HG03558 (cell line): Measurements from ENCODE around the gene OTULIN.

Experiments used
- ATAC-seq: cut with Tn5 transposase; IDR thresholded peaks from one replicate; pipeline ENCODE4 v1.9.1; 2021; ENCODE audit warnings: moderate number of reproducible peaks; ENCODE audit not compliant: unreplicated experiment; ENCODE audit errors: extremely low read depth

OTULIN gene

GRCh38 chr5:14667290-14667689 lies 2.8 kb downstream of the OTULIN start:
- ATAC-seq = no peak

- no peak for ATAC-seq
Observed at GRCh38 chr5:14667770-14668169, 3.3 kb downstream of the OTULIN start.

GRCh38 chr5:14668181-14668591 lies 3.7 kb downstream of the OTULIN start:
- no peak for ATAC-seq

DNA sequence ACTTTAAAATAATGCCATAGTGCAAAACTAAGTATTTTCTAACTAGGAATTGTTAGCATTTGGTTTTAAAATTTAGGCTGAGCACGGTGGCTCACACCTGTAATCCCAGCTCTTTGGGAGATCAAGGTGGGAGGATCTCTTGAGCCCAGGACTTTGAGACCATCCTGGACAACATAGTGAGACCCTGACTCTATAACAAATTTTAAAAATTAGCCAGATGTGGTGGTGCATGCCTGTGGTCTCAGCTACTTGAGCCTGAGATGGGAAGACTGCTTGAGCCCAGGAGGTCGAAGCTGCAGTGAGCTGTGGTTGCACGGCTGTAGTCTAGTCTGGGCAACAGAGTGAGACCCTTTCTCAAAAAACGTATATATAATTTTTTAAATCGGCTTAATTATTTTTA lies 4.9 kb downstream of the OTULIN start:
- no peak for ATAC-seq

DNA sequence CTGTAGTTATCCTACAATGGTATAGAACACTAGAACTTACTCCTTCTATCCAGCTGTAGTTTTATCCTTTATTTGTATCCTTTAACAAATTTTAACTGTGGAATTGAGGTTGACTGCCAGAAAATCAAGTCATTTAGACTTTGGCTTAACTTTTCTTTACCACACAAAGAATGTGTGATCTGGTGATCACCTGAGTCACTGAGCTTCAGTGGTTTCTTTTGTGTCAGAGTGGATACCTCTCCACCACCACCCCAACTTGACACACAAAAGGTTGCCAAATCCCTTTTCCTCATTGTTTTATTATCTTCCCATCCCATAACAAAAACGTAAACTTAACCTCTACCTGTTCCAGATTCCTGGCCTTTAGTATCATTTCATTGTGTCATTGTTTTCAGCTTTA lies 5.5 kb downstream of the OTULIN start:
- ATAC-seq = no peak

GRCh38 chr5:14671414-14671813 lies 6.9 kb downstream of the OTULIN start:
- no peak for ATAC-seq

DNA sequence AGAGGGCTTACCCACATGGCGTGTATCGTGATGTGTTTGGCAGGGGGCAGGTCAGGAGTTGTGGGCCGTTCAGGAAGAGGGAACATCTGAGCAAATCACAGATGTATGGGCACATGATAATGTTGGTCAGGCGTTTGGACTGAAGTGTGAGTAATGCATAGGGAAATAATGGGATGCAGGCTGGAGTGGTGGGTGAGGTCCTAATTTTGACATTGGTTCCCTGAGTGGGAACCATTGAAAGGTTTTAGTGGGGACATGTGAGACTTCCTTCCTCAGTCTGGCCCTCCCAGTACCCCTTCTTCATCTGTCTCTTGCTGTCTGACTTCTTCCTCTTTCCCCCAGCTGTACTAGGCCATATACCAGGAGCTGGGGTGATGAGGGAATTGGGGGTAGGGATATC lies 7.6 kb downstream of the OTULIN start:
- ATAC-seq = no peak

GRCh38 chr5:14672484-14673394 lies 8.2 kb downstream of the OTULIN start:
- ATAC-seq = no peak

- no peak for ATAC-seq
Observed at GRCh38 chr5:14673443-14673842, 8.9 kb downstream of the OTULIN start.

- no peak for ATAC-seq
Observed at GRCh38 chr5:14674983-14675854, 10.7 kb downstream of the OTULIN start.

DNA sequence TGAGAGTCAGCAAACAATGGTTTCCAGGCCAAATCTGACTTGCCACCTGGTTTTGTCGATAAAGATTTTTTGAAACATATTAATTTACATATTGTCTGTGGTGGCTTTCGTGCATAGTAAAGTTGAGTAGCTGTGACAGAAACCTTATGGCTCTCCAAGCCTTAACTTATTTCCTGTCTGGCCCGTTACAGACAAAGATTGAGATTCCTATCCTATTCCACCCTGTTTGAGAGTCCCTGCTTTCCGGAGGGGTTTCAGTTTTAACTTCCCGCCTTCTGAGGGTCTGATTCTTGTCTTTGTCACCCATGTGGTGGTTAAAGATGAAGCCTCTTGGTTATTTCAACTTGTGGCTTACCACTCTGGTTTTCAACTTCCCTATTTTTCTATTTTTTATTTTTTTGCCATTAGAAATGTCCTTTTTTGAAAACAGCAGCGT lies 11.4 kb downstream of the OTULIN start:
- peak; percentile 32 for ATAC-seq

- peak; percentile 29 for ATAC-seq
Observed at GRCh38 chr5:14676320-14676719, 11.8 kb downstream of the OTULIN start.

DNA sequence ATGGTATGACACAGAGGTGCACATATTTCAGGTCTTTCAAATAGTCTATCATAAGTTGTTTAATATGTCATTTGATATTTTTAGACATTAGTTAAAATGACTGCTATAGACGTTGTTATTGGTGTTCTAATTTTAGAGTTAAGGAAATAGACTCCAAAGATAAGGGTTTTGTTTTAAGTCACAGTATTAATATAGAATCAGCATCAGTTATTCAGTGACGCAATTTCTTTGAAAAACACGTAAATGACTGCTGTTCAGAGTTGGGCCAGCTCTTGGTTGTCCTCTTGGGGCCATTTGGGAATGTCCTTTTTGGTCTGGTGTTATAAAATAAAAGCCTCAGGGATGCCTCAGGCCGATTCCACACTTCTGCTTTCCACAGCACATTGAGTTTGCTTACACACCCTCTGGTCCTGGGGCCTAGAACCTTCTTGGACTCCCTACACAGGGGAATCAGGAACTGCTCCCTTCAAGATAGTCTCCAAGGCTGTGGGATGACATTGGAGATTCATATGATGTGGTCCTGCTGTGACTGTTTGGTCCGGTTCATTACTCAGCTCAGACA lies 14.3 kb downstream of the OTULIN start:
- ATAC-seq = no peak

DNA sequence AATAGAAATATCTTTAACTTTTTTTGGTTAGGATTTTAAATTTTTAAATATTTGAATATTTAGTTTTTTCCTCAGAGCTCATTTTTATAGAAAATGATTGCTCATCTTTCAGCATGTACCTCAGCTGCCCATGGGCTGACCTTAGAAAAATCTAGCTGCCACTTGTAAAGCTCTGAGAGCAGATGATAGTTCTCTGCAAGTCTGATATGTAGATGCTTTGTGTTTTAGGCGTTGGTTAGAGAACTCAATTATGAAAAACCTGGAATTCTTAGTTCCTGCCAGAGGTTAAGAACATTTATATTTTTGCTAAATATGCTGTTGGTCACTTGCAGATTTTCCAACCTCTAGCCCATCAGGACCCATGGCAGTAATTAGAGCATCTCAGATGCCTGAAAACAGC lies 15.1 kb downstream of the OTULIN start:
- no peak for ATAC-seq

DNA sequence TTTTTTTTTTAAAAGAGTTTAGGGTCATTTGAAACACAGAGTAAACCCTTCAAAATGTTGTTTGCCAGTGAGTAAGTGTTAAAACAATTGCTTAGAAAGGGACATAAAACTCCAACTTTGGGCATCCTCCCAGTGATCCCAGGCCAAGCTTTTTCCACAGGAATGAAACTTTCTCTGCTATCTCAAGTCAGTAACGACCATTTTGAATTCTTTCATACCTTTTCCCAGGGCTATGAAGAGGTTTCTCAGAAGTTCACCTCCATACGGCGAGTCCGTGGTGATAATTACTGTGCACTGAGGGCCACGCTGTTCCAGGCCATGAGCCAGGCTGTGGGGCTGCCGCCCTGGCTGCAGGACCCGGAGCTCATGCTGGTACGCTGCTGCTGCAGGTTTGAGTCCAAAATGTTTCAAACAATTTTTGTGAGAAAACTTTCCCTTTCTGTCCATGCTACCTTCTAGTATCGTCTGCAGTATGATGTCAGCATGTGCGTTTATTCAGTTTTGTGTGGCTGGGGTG lies 16.8 kb downstream of the OTULIN start:
- ATAC-seq = no peak

- no peak for ATAC-seq
Observed at GRCh38 chr5:14683906-14684455, 19.5 kb downstream of the OTULIN start.

DNA sequence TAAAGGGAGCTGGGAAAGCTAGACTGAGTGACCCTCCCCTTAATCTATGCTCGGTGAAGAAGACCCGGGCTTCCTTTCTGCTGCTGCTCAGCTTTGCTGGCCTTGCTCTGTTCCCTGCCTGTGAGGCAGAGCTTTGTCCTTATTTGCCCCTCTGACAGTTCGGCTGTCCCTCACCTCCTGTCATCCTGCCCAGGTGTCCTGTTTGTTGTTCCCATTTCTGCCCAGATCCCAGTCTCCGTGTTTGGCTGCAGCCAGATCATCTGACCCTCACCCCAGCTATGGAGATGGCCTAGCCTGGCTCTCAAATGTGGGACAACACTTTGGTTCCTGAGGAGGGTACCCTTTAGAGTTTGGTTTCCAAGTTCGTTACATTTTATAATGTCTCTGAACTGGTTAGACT lies 20.2 kb downstream of the OTULIN start:
- no peak for ATAC-seq

GRCh38 chr5:14685757-14686156 lies 21.2 kb downstream of the OTULIN start:
- ATAC-seq = peak; percentile 81

GRCh38 chr5:14686517-14686916 lies 22.0 kb downstream of the OTULIN start:
- ATAC-seq = no peak

DNA sequence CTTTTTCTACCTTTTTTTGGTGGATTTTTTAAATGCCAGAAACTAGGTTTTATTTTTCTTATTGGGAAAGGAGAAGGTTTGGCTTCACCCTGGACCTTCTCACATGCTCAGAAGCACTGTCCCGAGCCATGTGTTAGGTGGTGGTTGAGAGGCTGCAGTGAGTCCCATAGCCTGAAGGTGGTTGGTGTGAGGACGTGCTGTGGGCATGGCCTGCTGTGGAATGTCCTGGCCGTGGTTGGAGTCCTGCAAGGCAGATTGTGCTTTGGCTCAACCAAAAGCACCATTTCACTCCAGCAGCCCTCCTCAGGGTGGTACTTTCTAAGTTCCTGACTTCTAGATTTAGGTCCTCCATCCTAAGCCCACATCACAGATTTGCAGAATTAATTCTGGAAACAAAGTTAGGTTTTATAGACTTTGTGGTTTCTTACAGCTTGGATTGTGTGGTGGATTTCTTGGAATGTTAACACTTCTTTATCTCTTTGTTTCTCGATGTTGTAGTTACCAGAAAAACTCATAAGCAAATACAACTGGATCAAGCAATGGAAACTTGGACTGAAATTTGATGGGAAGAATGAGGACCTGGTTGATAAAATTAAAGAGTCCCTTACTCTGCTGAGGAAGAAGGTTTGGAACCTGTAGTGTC lies 22.6 kb downstream of the OTULIN start:
- no peak for ATAC-seq
